NCI-H128 (cell line): ENCODE data around the gene BBC3.
"Not testable (repeated sequence)": the region's sequence is repeated elsewhere in the genome, so short reads cannot be mapped to it uniquely, and the experiment has no call there.

Experiments used
- DNase-seq: peaks from one replicate; lab custom pipeline; 2025; ENCODE audit not compliant: unreplicated experiment; lab: John Stamatoyannopoulos, UW

Gene BBC3

GRCh38 chr19:47230921-47231214 lies at the start of gene BBC3:
Gene BBC3 (minus strand): TSS chr19:47231199. CDS start chr19:47228431, 2,768 bp downstream.
- DNase-seq: no peak

GRCh38 chr19:47280183-47280797 lies 49.3 kb upstream of the BBC3 start:
- DNase-seq: no peak

- not testable (repeated sequence) for DNase-seq
These were observed 45.5 kb upstream of the BBC3 start for GRCh38 chr19:47276513-47276912.

GRCh38 chr19:47275791-47276461 lies 44.9 kb upstream of the BBC3 start:
- DNase-seq: no peak

- DNase-seq: no peak
These were observed 44.1 kb upstream of the BBC3 start for GRCh38 chr19:47274891-47275761.

GRCh38 chr19:47274071-47274890 lies 43.3 kb upstream of the BBC3 start, which contains the start of gene INAFM1:
Gene INAFM1 (plus strand): TSS chr19:47274885. CDS start chr19:47274920, 35 bp downstream.
- DNase-seq: peak; percentile 87

- peak; percentile 60 for DNase-seq
These were observed 42.5 kb upstream of the BBC3 start for GRCh38 chr19:47273313-47274070.

GRCh38 chr19:47272448-47273312 lies 41.7 kb upstream of the BBC3 start:
- no peak for DNase-seq

GRCh38 chr19:47271949-47272348 lies 41.0 kb upstream of the BBC3 start:
- DNase-seq: no peak

- no peak for DNase-seq
These were observed 39.4 kb upstream of the BBC3 start for GRCh38 chr19:47270408-47270807.

GRCh38 chr19:47269596-47269995 lies 38.6 kb upstream of the BBC3 start:
- no peak for DNase-seq

- no peak for DNase-seq
These were observed 37.0 kb upstream of the BBC3 start for GRCh38 chr19:47268028-47268427.

GRCh38 chr19:47267350-47267759 lies 36.4 kb upstream of the BBC3 start:
- no peak for DNase-seq

- no peak for DNase-seq
These were observed 35.5 kb upstream of the BBC3 start for GRCh38 chr19:47266401-47266941.

- DNase-seq: no peak
These were observed 33.6 kb upstream of the BBC3 start for GRCh38 chr19:47264629-47265028.

GRCh38 chr19:47261946-47262793 lies 31.2 kb upstream of the BBC3 start:
- DNase-seq: not testable (repeated sequence)

- DNase-seq: no peak
These were observed 29.5 kb upstream of the BBC3 start for GRCh38 chr19:47260476-47260875.

GRCh38 chr19:47258895-47259555 lies 28.0 kb upstream of the BBC3 start:
- DNase-seq: no peak
